ENCODE data around the gene ABCF3.

DNA sequence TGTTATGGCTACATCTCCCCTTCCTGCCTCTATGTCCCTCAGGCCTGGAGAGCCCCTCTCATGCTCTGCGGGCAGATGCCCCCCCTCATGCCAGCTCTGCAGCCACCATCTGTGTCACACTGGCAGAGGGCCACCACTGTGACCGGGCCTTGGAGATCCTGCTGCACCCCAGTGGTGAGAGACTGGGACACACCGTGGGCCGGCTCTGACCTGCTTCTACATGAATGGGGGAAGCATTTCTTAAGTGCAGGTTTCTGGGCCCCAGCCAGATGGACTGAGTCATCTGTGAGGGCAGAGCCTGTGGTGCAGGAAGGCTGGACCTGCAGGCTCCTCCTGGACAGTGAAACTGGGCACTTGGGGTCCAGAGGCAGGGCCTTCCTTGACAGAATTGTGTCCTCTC is 48.2 kb downstream of the ABCF3 start:
- no peak for TF ChIP-seq POLR2AphosphoS5 (IDR thresholded peaks at IDR 0.05; ENCODE audit: borderline replicate concordance, low read depth, low read length)
- no peak for TF ChIP-seq EZH2 (IDR thresholded peaks at IDR 0.05)

Measured in SK-N-MC (cell line).